HG02678 (cell line): ENCODE measurements around the gene ACADS.
A peak's percentile ranks its signal among the peaks of the same experiment; 100 is the strongest.

ENCODE experiments used
- ATAC-seq: cut with Tn5 transposase; IDR thresholded peaks from one replicate; pipeline ENCODE4 v1.9.1; 2021; ENCODE audit warnings: mild to moderate bottlenecking, moderate library complexity; ENCODE audit not compliant: unreplicated experiment

ACADS gene

GRCh38 chr12:120700886-120701285, 24.7 kb upstream of the ACADS start:
- no peak for ATAC-seq

DNA sequence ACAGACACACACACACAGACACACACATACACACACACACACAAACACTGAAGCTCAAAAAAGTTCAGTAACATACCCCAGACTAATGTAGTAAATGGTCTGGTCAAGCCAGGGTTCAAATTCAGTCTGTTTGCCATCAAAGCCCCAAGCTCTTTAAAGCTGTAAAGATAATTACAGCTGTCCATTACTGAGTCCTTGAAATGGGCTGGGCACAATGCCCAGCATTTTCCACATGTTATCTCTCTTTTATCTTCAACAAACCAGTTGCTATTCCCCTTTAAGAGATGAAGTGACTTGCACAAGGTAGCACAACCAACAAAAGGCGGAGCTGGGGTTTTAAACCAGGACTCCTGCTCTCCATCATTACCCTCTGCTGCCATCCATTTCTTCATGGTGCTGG, 23.0 kb upstream of the ACADS start:
- ATAC-seq, result no peak

DNA sequence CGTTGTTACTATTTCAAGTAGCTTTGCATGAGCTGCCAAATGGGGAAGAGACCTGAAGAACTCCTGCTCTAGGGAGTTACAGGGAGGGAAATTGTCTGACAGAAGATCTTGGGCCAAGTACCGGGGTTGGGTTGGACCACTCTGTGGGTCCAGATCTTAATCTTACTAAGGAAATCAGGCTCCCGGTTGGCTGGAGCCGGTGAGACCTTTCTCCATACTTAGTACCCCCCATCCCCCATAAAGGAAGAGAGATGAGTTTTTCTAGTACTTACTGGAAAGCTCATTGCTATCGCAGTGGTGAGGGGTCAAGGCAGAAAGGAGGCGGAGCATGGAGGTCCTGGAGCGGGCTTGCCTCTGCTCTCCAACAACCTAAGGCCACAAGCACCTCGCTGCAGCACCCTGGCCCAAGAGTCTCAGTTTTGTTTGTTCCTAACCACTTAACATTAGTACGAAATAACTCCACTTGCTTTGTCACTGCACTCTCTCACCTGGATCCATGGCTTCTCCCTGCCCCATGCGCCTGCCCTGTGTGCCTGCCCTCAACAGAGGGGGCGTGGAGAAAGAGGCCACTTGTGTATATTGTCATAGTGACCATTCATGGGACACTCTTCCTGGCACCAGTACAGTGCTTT, 22.2 kb upstream of the ACADS start:
- no peak for ATAC-seq

DNA sequence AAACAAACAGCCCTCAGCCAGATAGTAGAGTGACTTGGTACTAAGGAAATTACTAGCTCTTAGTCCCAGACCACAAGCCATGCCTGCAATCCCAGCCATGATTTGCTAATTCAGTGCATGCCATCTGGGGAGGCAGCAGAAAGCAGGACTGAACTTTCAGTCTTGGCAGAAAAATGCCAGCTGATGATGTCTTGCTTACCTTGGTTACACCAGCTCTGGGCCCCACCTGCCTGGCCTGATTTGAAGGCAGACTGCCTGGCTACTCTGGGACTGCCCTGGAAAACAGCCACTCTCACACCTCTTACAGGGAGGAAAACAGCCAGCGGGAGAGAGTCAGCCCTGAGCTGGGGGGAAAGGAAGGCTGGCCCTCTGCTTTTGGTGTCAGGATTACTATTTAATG, 20.0 kb upstream of the ACADS start:
- no peak for ATAC-seq

GRCh38 chr12:120706029-120706428, 19.6 kb upstream of the ACADS start:
- no peak for ATAC-seq

GRCh38 chr12:120708651-120709050, 17.0 kb upstream of the ACADS start:
- ATAC-seq, result no peak

DNA sequence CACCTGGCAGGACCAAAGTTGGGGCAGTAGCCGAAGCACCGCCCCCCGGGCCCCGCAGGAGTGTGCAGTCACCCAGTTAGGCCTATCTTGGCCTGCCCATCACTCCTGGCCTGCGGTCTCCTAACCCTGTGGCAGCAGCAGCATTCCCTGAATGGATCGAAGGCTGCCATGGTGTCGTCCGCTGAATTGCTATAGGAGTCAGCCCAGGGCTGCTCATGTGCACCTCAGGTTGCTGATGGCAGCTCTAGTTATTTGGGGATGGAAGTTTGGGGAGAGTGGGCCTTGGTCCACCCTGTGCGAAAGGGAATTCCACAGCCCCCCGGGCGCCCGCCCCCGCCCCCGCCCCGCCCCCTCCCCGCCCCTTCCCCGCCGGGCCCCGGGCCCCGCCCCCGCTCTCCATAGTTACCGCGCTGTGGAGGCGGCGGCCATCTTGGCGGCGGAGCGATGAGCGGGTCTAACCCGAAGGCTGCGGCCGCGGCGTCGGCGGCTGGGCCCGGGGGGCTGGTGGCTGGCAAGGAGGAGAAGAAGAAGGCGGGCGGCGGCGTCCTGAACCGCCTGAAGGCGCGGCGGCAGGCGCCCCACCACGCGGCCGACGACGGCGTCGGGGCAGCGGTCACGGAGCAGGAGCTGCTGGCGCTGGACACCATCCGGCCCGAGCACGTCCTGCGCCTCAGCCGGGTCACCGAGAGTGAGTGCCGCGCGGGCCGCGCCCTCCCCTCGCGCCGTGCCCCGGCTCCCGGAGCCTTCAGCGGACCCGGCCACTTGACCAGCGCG, 15.4 kb upstream of the ACADS start, which contains the start of gene UNC119B:
Gene UNC119B, plus strand, starts transcription at position 428 of the 774 bp plus-strand sequence. Its CDS starts 17 bp downstream, at position 445.
- ATAC-seq, result peak; percentile 71

GRCh38 chr12:120710805-120711296, 14.8 kb upstream of the ACADS start:
- ATAC-seq, result peak; percentile 34

GRCh38 chr12:120711411-120711810, 14.2 kb upstream of the ACADS start:
- ATAC-seq, result no peak

- no peak for ATAC-seq
Measured at GRCh38 chr12:120712610-120713009, 13.0 kb upstream of the ACADS start.

GRCh38 chr12:120713861-120714482, 11.7 kb upstream of the ACADS start:
- ATAC-seq, result peak; percentile 43

GRCh38 chr12:120718055-120718454, 7.6 kb upstream of the ACADS start:
- ATAC-seq, result no peak

DNA sequence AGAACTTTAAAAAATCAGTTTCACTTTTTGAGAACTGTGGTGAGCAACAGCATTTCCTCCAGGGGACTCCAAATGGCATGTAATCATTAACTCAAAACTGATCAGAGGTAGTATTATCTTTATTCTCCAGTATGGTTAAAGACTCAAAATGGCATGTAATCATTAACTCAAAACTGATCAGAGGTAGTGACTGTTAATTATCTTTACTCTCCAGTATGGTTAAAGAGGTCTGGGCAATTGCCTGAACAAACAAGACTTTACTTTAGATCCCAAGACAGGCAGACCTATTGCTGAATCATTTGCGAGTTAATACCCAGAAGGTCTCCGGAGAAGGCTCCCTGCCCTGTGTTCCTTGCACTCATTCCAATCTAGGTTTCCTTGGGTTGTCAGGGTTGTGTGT, 6.6 kb upstream of the ACADS start:
- ATAC-seq, result no peak

DNA sequence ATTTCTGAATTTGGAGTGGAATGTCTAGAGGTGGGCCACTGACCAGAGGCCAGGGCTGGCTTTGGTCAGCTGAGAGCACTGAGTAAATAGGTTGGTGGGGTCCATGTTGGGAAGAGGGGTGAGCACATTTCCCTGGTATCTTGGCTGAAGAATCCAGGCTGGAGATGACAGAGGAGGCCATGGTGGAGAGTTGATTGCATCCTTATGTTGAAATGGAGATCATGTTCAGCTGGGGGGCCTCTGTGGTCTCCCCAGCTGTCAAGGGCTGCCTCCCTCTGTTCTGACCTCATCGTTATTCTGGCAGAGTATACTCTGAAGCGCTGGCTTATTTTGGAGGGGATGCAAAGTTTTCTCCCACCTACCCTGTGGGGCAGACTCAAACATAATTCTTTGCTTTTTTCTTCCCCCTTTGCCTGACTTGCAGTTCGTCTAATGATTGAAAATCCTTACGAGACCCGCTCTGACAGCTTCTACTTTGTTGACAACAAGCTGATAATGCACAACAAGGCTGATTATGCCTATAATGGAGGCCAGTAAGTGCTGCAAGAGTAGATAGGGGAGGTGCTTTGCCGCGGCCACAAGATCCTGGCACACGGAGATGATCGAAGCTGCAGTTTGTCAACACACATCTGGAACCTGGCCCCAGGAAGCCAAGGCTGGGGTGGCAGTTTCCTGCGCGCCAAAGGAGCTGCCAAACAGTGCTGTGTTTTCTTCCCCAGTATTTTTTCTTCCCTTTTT, 6.0 kb upstream of the ACADS start:
- ATAC-seq, result no peak

DNA sequence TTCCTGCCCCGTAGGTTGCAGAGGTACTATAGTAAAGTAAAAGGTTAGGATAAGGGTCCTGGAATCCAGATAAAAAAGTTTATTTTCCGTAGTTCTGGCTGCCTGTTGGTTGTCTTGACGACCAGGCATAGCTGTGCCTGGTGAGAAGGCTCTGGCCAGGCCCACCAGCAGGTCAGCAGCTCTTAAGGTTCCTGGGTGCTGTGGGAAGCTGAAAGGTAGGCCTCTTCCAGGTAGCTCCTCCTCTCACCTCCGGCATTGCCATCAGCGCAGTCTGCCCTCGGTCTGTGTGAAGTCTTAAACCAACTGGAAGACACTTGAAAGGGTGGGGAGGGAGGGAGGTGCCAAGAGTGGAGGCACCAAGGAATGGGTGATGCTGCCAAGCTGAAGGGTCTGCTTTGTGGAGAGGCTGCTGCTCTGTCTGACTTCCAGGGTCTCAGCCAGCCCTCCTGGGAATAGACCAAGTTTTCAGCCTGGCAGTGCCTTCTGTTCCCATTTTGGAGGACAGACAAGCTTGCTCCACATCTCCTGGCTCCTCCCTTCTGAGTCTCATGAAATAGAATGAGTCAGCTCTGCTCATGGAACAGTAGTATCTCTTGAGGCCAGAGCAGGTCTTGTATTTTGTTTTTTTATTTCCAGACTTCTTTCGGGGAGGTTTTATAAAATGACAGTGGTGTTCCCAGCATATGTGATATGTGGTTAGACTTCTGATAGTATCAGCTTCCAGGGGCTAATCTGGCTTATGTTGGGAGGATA, 5.2 kb upstream of the ACADS start:
- no peak for ATAC-seq

- ATAC-seq, result no peak
Measured at GRCh38 chr12:120720987-120721801, 4.4 kb upstream of the ACADS start.

DNA sequence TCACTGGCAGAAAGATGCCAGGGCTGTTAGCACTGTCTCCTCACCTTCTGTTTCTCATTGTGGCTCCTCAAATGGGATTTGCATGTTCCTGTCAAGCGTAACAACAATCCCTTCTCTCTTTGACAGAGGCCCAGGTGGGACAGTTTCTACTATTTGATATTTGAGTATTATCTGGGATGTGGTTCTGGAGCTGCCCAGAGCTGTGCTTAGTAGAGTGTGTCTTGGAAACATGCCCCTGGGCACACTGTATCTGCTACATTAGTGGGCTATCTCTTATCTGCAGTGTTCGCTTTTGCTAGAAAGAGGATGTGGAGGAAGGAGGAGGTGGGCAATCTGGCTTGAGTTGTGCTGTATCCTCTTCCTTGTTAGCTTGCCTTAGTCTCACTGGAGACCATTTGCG, 3.8 kb upstream of the ACADS start:
- ATAC-seq, result no peak

DNA sequence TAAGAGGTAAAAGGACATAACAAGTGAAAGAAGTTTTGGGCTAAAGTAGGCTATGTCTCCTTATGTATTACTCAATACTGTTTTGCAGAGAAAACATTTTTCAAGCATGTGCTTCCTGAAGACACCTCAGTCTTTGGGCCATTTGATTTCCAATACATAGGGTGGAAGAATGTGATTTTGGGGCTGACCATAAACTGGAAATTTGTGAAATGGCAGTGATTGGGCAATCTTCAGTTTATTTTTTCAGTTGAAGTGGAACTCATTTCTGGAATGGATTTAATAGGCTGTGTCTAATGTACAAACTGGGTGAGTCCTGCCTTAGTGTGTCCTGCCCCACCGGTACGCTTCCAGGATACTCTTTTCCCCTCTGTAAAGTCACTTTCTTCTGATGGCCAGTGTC, 2.8 kb upstream of the ACADS start:
- no peak for ATAC-seq

DNA sequence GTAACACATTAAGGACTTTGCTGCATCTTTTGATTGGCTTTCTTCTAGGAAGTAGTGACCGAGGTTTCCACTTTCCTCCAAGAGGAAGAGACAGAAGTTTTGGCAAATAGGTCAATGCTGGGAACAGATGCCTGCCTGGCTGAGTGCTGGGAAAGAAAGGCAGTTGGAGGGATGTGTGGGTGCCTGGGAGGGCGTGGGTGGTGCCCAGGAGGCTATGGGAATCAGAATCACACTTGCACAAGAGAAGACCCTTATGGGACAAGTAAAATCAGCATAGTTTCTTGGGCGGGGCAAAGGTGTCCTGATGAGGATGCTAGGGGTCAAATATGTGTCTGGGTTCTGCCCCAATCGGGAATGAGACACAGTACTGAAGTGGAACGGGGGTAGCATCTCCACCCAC, 906 bp upstream of the ACADS start:
- ATAC-seq, result no peak
